MG63 (cell line): ENCODE measurements around the gene P2RX7. TPM values are rescaled to one million over a fixed set of nuclear protein-coding genes. Genes with fewer than 3 reads are reported as not detected.
"Not testable (repeated sequence)": the region's sequence is repeated elsewhere in the genome, so short reads cannot be mapped to it uniquely, and the experiment has no call there.

Source experiments
- DNase-seq: peaks from one replicate; pipeline ENCODE4 v3.0.0-alpha.2; 2020
- H3K27me3 ChIP-seq: fragments of 250-450 bp; sonication (Bioruptor Pico); 2 replicates; pipeline ENCODE4 v1.5.1; 2020; ENCODE audit warnings: mild to moderate bottlenecking, moderate library complexity
- H3K36me3 ChIP-seq: fragments of 250-450 bp; sonication (Bioruptor Pico); 2 replicates; pipeline ENCODE4 v1.5.1; 2020; ENCODE audit warnings: mild to moderate bottlenecking, moderate library complexity
- H3K4me3 ChIP-seq: fragments of 250-450 bp; sonication (Bioruptor Pico); 2 replicates; pipeline ENCODE4 v1.5.1; 2020; ENCODE audit warnings: mild to moderate bottlenecking, moderate library complexity
- H3K9me3 ChIP-seq: fragments of 250-450 bp; sonication (Bioruptor Pico); 2 replicates; pipeline ENCODE4 v1.5.1; 2020; ENCODE audit warnings: mild to moderate bottlenecking, moderate library complexity
- total RNA-seq: library from RNA; depleted of rRNA; stranded (reverse); fragments of >200 nt; shearing (Covaris generic); gene quantifications from 2 replicates; pipeline ENCODE4 v1.2.3, GENCODE V29; 2014; ENCODE audit warnings: low replicate concordance

Gene P2RX7
- total RNA-seq, 1 experiment from 2014 or later: 2.0 TPM

GRCh38 chr12:121154793-121155375 is 22.2 kb downstream of the P2RX7 start:
- H3K9me3 ChIP-seq: no peaks in the 10 kb centered on the region
- H3K4me3 ChIP-seq: no peak overlapping the region
- no peaks in the 10 kb centered on the region for H3K27me3 ChIP-seq
- DNase-seq: no peak
- H3K36me3 ChIP-seq: no peaks in the 10 kb centered on the region

- H3K27me3 ChIP-seq: no peaks in the 10 kb centered on the region
- no peaks in the 10 kb centered on the region for H3K9me3 ChIP-seq
- DNase-seq: no peak
- H3K36me3 ChIP-seq: no peaks in the 10 kb centered on the region
- no peak overlapping the region for H3K4me3 ChIP-seq
Measured at GRCh38 chr12:121156365-121156764, 23.7 kb downstream of the P2RX7 start.

GRCh38 chr12:121158085-121158484 is 25.4 kb downstream of the P2RX7 start:
- DNase-seq: no peak
- Histone ChIP-seq H3K27me3 (no peaks in the 10 kb centered on the region), H3K36me3 (no peaks in the 10 kb centered on the region), H3K9me3 (no peaks in the 10 kb centered on the region), H3K4me3 (no peak overlapping the region)

GRCh38 chr12:121158728-121159351 is 26.2 kb downstream of the P2RX7 start:
- H3K4me3 ChIP-seq, H3K9me3 ChIP-seq, H3K27me3 ChIP-seq, H3K36me3 ChIP-seq, DNase-seq: not testable (repeated sequence)

GRCh38 chr12:121159467-121160307 is 27.0 kb downstream of the P2RX7 start:
- Histone ChIP-seq H3K4me3 (no peak overlapping the region), H3K9me3 (no peaks in the 10 kb centered on the region), H3K36me3 (no peaks in the 10 kb centered on the region), H3K27me3 (no peaks in the 10 kb centered on the region)
- DNase-seq: no peak

- H3K4me3 ChIP-seq: no peak overlapping the region
- DNase-seq: no peak
- no peaks in the 10 kb centered on the region for H3K27me3 ChIP-seq
- H3K36me3 ChIP-seq: no peaks in the 10 kb centered on the region
- no peaks in the 10 kb centered on the region for H3K9me3 ChIP-seq
Measured at GRCh38 chr12:121162384-121162783, 29.7 kb downstream of the P2RX7 start.

- Histone ChIP-seq H3K27me3 (no peaks in the 10 kb centered on the region), H3K36me3 (no peaks in the 10 kb centered on the region), H3K4me3 (no peak overlapping the region), H3K9me3 (no peaks in the 10 kb centered on the region)
- DNase-seq: no peak
Measured at GRCh38 chr12:121162985-121163384, 30.3 kb downstream of the P2RX7 start.

- not testable (repeated sequence) for H3K36me3 ChIP-seq, DNase-seq, H3K9me3 ChIP-seq, H3K27me3 ChIP-seq, H3K4me3 ChIP-seq
Measured at GRCh38 chr12:121164839-121165238, 32.2 kb downstream of the P2RX7 start.

GRCh38 chr12:121165316-121165715 is 32.6 kb downstream of the P2RX7 start:
- Histone ChIP-seq H3K27me3 (no peaks in the 10 kb centered on the region), H3K4me3 (no peak overlapping the region), H3K36me3 (no peaks in the 10 kb centered on the region), H3K9me3 (no peaks in the 10 kb centered on the region)
- DNase-seq: no peak

GRCh38 chr12:121166356-121166755 is 33.7 kb downstream of the P2RX7 start:
- Histone ChIP-seq H3K9me3 (no peaks in the 10 kb centered on the region), H3K4me3 (no peak overlapping the region), H3K36me3 (no peaks in the 10 kb centered on the region), H3K27me3 (no peaks in the 10 kb centered on the region)
- DNase-seq: no peak

- Histone ChIP-seq H3K9me3 (no peaks in the 10 kb centered on the region), H3K4me3 (no peak overlapping the region), H3K36me3 (no peaks in the 10 kb centered on the region), H3K27me3 (no peaks in the 10 kb centered on the region)
- DNase-seq: no peak
Measured at GRCh38 chr12:121167232-121167820, 34.6 kb downstream of the P2RX7 start.

GRCh38 chr12:121167951-121168350 is 35.3 kb downstream of the P2RX7 start:
- no peaks in the 10 kb centered on the region for H3K27me3 ChIP-seq
- no peaks in the 10 kb centered on the region for H3K36me3 ChIP-seq
- H3K9me3 ChIP-seq: no peaks in the 10 kb centered on the region
- H3K4me3 ChIP-seq: no peak overlapping the region
- no peak for DNase-seq

GRCh38 chr12:121170151-121170550 is 37.5 kb downstream of the P2RX7 start:
- Histone ChIP-seq H3K9me3 (no peaks in the 10 kb centered on the region), H3K36me3 (no peaks in the 10 kb centered on the region), H3K27me3 (no peaks in the 10 kb centered on the region), H3K4me3 (no peak overlapping the region)
- no peak for DNase-seq

- DNase-seq: no peak
- H3K36me3 ChIP-seq: no peaks in the 10 kb centered on the region
- H3K4me3 ChIP-seq: no peak overlapping the region
- H3K9me3 ChIP-seq: no peaks in the 10 kb centered on the region
- H3K27me3 ChIP-seq: no peaks in the 10 kb centered on the region
Measured at GRCh38 chr12:121170611-121171260, 38.1 kb downstream of the P2RX7 start.

- Histone ChIP-seq H3K36me3 (no peaks in the 10 kb centered on the region), H3K4me3 (no peak overlapping the region), H3K27me3 (no peaks in the 10 kb centered on the region), H3K9me3 (no peaks in the 10 kb centered on the region)
- DNase-seq: no peak
Measured at GRCh38 chr12:121172145-121172544, 39.5 kb downstream of the P2RX7 start.

- Histone ChIP-seq H3K4me3 (no peak overlapping the region), H3K27me3 (no peaks in the 10 kb centered on the region), H3K36me3 (no peaks in the 10 kb centered on the region), H3K9me3 (no peaks in the 10 kb centered on the region)
- DNase-seq: no peak
Measured at GRCh38 chr12:121175383-121176119, 42.9 kb downstream of the P2RX7 start.
